Mesothelial cell of epicardium (in vitro differentiated cells): ENCODE data around the gene CDA. TPM values are rescaled to one million over a fixed set of nuclear protein-coding genes. Genes with fewer than 3 reads are reported as not detected.

Experiments used
- DNase-seq, 2 experiments: peaks; one replicate each; pipeline ENCODE4 v3.0.0; 2021; ENCODE audit warnings: low spot score in 2 of 2; ENCODE audit not compliant: unreplicated experiment in 2 of 2
- H3K27ac Mint-ChIP-seq: 2 replicates; pipeline ENCODE4 v1.8.0; 2021; ENCODE audit warnings: mixed read lengths
- H3K27me3 Mint-ChIP-seq: 2 replicates; pipeline ENCODE4 v1.8.0; 2021; ENCODE audit warnings: low read depth, mixed read lengths
- H3K36me3 Mint-ChIP-seq: 2 replicates; pipeline ENCODE4 v1.8.0; 2021; ENCODE audit warnings: mixed read lengths
- H3K4me1 Mint-ChIP-seq: 2 replicates; pipeline ENCODE4 v1.8.0; 2021; ENCODE audit warnings: mixed read lengths
- H3K4me3 Mint-ChIP-seq: 2 replicates; pipeline ENCODE4 v1.8.0; 2021; ENCODE audit warnings: mild to moderate bottlenecking, moderate library complexity, mixed read lengths
- H3K9me3 Mint-ChIP-seq: 2 replicates; pipeline ENCODE4 v1.8.0; 2021; ENCODE audit warnings: mixed read lengths
- CTCF ChIP-seq: fragments of 200-600 bp; sonication (generic); IDR thresholded peaks from one replicate; pipeline ENCODE4 v1.5.0; 2021; ENCODE audit warnings: antibody characterized with exemption; ENCODE audit not compliant: unreplicated experiment
- total RNA-seq: library from RNA; stranded (reverse); gene quantifications from 3 replicates; pipeline ENCODE4 v1.2.1, GENCODE V29; 2021

Gene CDA
- total RNA-seq, 1 donor from 2014 or later, result 0.94 TPM

GRCh38 chr1:20657024-20657423 lies 68.1 kb downstream of the CDA start:
- no peak for DNase-seq
- Mint-ChIP-seq H3K27ac (no peak overlapping the region), H3K36me3 (peaks cover 38% of the 10 kb centered on the region), H3K4me3 (no peak overlapping the region), H3K27me3 (no peaks in the 10 kb centered on the region), H3K9me3 (no peaks in the 10 kb centered on the region), H3K4me1 (peaks cover 23% of the 10 kb centered on the region)
- no peak for TF ChIP-seq CTCF

GRCh38 chr1:20658166-20658915 lies 69.4 kb downstream of the CDA start:
- no peaks in the 10 kb centered on the region for H3K27me3 Mint-ChIP-seq

GRCh38 chr1:20660363-20660762 lies 71.5 kb downstream of the CDA start:
- H3K36me3 Mint-ChIP-seq, result peaks cover 19% of the 10 kb centered on the region
- no peaks in the 10 kb centered on the region for H3K9me3 Mint-ChIP-seq
- peak overlapping the region; percentile 96 for H3K27ac Mint-ChIP-seq
- H3K27me3 Mint-ChIP-seq, result no peaks in the 10 kb centered on the region
- TF ChIP-seq CTCF, result no peak
- no peak for DNase-seq
- H3K4me3 Mint-ChIP-seq, result peak overlapping the region; percentile 100
- peaks cover 31% of the 10 kb centered on the region for H3K4me1 Mint-ChIP-seq

More at GRCh38 chr1:20658166-20658915, 69.4 kb downstream of the CDA start:
- TF ChIP-seq CTCF, result no peak
- Mint-ChIP-seq H3K9me3 (no peaks in the 10 kb centered on the region), H3K4me1 (peaks cover 31% of the 10 kb centered on the region), H3K4me3 (no peak overlapping the region), H3K27ac (no peak overlapping the region), H3K36me3 (peaks cover 27% of the 10 kb centered on the region)
- no peak for DNase-seq

- TF ChIP-seq CTCF, result no peak
- H3K4me3 Mint-ChIP-seq, result peak overlapping the region; percentile 100
- H3K36me3 Mint-ChIP-seq, result peaks cover 16% of the 10 kb centered on the region
- no peak for DNase-seq
- no peaks in the 10 kb centered on the region for H3K27me3 Mint-ChIP-seq
- H3K4me1 Mint-ChIP-seq, result peaks cover 31% of the 10 kb centered on the region
- no peaks in the 10 kb centered on the region for H3K9me3 Mint-ChIP-seq
- peak overlapping the region; percentile 96 for H3K27ac Mint-ChIP-seq
Measured at GRCh38 chr1:20660847-20661206, 71.9 kb downstream of the CDA start.

- Mint-ChIP-seq H3K4me3 (peak within 1 kb of the TSS; percentile 100), H3K27me3 (no peaks in the 10 kb centered on the region), H3K27ac (peak within 1 kb of the TSS; percentile 96), H3K9me3 (no peaks in the 10 kb centered on the region), H3K36me3 (peaks cover 15% of the 10 kb centered on the region), H3K4me1 (peaks cover 31% of the 10 kb centered on the region)
- peak; percentile 84 to 90 for DNase-seq
- TF ChIP-seq CTCF, result no peak
Measured at GRCh38 chr1:20661207-20662109, 72.6 kb downstream of the CDA start, which contains the start of gene DDOST. TSS of gene DDOST (minus strand) at chr1:20661369. CDS start at chr1:20661350, 19 bp downstream.
